Adipocyte (in vitro differentiated cells): ENCODE measurements around the gene VSNL1.

Experiments used
- DNase-seq: peaks from one replicate; pipeline ENCODE4 v3.0.0-alpha.2; 2015; ENCODE audit warnings: low read depth
- H3K27me3 ChIP-seq: replicated peaks from 2 replicates; pipeline ENCODE4 v1.7.0; 2013; ENCODE audit warnings: mild to moderate bottlenecking, low read length, moderate library complexity; ENCODE audit not compliant: control insufficient read depth, insufficient read depth
- H3K36me3 ChIP-seq: 2 replicates; pipeline ENCODE4 v1.7.0; 2013; ENCODE audit warnings: low read length, mild to moderate bottlenecking, moderate library complexity; ENCODE audit not compliant: control insufficient read depth, insufficient read depth, severe bottlenecking
- H3K4me1 ChIP-seq: 2 replicates; pipeline ENCODE4 v1.7.0; 2013; ENCODE audit warnings: mild to moderate bottlenecking, low read length, moderate library complexity; ENCODE audit not compliant: control insufficient read depth, insufficient read depth
- H3K4me3 ChIP-seq: 2 replicates; pipeline ENCODE4 v1.7.0; 2013; ENCODE audit warnings: mild to moderate bottlenecking, low read length, moderate library complexity
- H3K9ac ChIP-seq: 2 replicates; pipeline ENCODE4 v1.7.0; 2013; ENCODE audit warnings: mild to moderate bottlenecking, low read length, moderate library complexity
- H3K9me3 ChIP-seq: 2 replicates; pipeline ENCODE4 v1.7.0; 2013; ENCODE audit warnings: mild to moderate bottlenecking, low read length, moderate library complexity; ENCODE audit not compliant: control insufficient read depth

VSNL1 gene

GRCh38 chr2:17652681-17653394 lies 112.3 kb downstream of the VSNL1 start:
- no peak overlapping the region for H3K4me3 ChIP-seq

GRCh38 chr2:17657759-17658158 lies 117.3 kb downstream of the VSNL1 start:
- Histone ChIP-seq H3K36me3 (no peaks in the 10 kb centered on the region), H3K27me3 (no peaks in the 10 kb centered on the region), H3K9me3 (no peaks in the 10 kb centered on the region), H3K4me3 (no peak overlapping the region), H3K4me1 (peaks cover 4% of the 10 kb centered on the region), H3K9ac (no peak overlapping the region)
- DNase-seq: no peak

More at GRCh38 chr2:17652681-17653394, 112.3 kb downstream of the VSNL1 start:
- Histone ChIP-seq H3K9me3 (no peaks in the 10 kb centered on the region), H3K4me1 (no peaks in the 10 kb centered on the region), H3K9ac (no peak overlapping the region), H3K36me3 (no peaks in the 10 kb centered on the region), H3K27me3 (no peaks in the 10 kb centered on the region)
- no peak for DNase-seq

- Histone ChIP-seq H3K9me3 (no peaks in the 10 kb centered on the region), H3K4me1 (peaks cover 4% of the 10 kb centered on the region), H3K27me3 (no peaks in the 10 kb centered on the region), H3K4me3 (no peak overlapping the region), H3K36me3 (no peaks in the 10 kb centered on the region), H3K9ac (no peak overlapping the region)
- DNase-seq: peak; percentile 53
Measured at GRCh38 chr2:17658251-17658843, 117.9 kb downstream of the VSNL1 start.

- Histone ChIP-seq H3K36me3 (peaks cover 9% of the 10 kb centered on the region), H3K9me3 (no peaks in the 10 kb centered on the region), H3K4me3 (no peak overlapping the region), H3K4me1 (peaks cover 4% of the 10 kb centered on the region), H3K9ac (no peak overlapping the region), H3K27me3 (no peaks in the 10 kb centered on the region)
- no peak for DNase-seq
Measured at GRCh38 chr2:17660219-17660618, 119.7 kb downstream of the VSNL1 start.

GRCh38 chr2:17661460-17661859 lies 121.0 kb downstream of the VSNL1 start:
- H3K27me3 ChIP-seq: no peaks in the 10 kb centered on the region
- H3K4me3 ChIP-seq: no peak overlapping the region
- H3K36me3 ChIP-seq: peaks cover 10% of the 10 kb centered on the region
- peaks cover 4% of the 10 kb centered on the region for H3K4me1 ChIP-seq
- H3K9me3 ChIP-seq: no peaks in the 10 kb centered on the region
- peak; percentile 14 for DNase-seq
- H3K9ac ChIP-seq: no peak overlapping the region

- H3K9me3 ChIP-seq: no peaks in the 10 kb centered on the region
- no peak overlapping the region for H3K9ac ChIP-seq
- no peak overlapping the region for H3K4me3 ChIP-seq
- peaks cover 10% of the 10 kb centered on the region for H3K36me3 ChIP-seq
- H3K27me3 ChIP-seq: no peaks in the 10 kb centered on the region
- H3K4me1 ChIP-seq: peaks cover 9% of the 10 kb centered on the region
- no peak for DNase-seq
Measured at GRCh38 chr2:17662723-17663122, 122.2 kb downstream of the VSNL1 start.

GRCh38 chr2:17664534-17664933 lies 124.0 kb downstream of the VSNL1 start:
- Histone ChIP-seq H3K27me3 (no peaks in the 10 kb centered on the region), H3K36me3 (peaks cover 21% of the 10 kb centered on the region), H3K4me1 (peaks cover 10% of the 10 kb centered on the region), H3K4me3 (no peak overlapping the region), H3K9me3 (no peaks in the 10 kb centered on the region), H3K9ac (no peak overlapping the region)
- no peak for DNase-seq

GRCh38 chr2:17667898-17668297 lies 127.4 kb downstream of the VSNL1 start:
- Histone ChIP-seq H3K4me1 (peaks cover 10% of the 10 kb centered on the region), H3K36me3 (peaks cover 28% of the 10 kb centered on the region), H3K9ac (no peak overlapping the region), H3K4me3 (no peak overlapping the region), H3K9me3 (no peaks in the 10 kb centered on the region), H3K27me3 (no peaks in the 10 kb centered on the region)
- DNase-seq: peak; percentile 83

- Histone ChIP-seq H3K4me3 (no peak overlapping the region), H3K9ac (no peak overlapping the region), H3K4me1 (peaks cover 6% of the 10 kb centered on the region), H3K9me3 (no peaks in the 10 kb centered on the region), H3K27me3 (no peaks in the 10 kb centered on the region), H3K36me3 (peaks cover 33% of the 10 kb centered on the region)
- DNase-seq: peak; percentile 70
Measured at GRCh38 chr2:17672583-17673317, 132.3 kb downstream of the VSNL1 start.

- H3K36me3 ChIP-seq: peaks cover 19% of the 10 kb centered on the region
Measured at GRCh38 chr2:17674817-17675216, 134.3 kb downstream of the VSNL1 start.

GRCh38 chr2:17680119-17680518 lies 139.6 kb downstream of the VSNL1 start:
- H3K9me3 ChIP-seq: no peaks in the 10 kb centered on the region
- no peaks in the 10 kb centered on the region for H3K27me3 ChIP-seq
- no peak overlapping the region for H3K9ac ChIP-seq
- H3K4me1 ChIP-seq: no peaks in the 10 kb centered on the region
- DNase-seq: peak; percentile 12
- H3K4me3 ChIP-seq: no peak overlapping the region
- H3K36me3 ChIP-seq: peaks cover 52% of the 10 kb centered on the region

More at GRCh38 chr2:17674817-17675216, 134.3 kb downstream of the VSNL1 start:
- DNase-seq: no peak
- Histone ChIP-seq H3K4me1 (no peaks in the 10 kb centered on the region), H3K9ac (no peak overlapping the region), H3K4me3 (no peak overlapping the region), H3K27me3 (no peaks in the 10 kb centered on the region), H3K9me3 (no peaks in the 10 kb centered on the region)
